PC-9 (cell line): ENCODE results near the gene TMF1. TPM values are rescaled to one million over a fixed set of nuclear protein-coding genes. Genes with fewer than 3 reads are reported as not detected.
A peak's percentile ranks its signal among the peaks of the same experiment; 100 is the strongest.

Source experiments
- Bru-seq: library from RNA; stranded (reverse); fragments of 400-500 nt; gene quantifications from one replicate; lab custom pipeline; 2021; lab: Mats Ljungman, UMichigan
- BruChase-seq, 2 experiments: library from RNA; stranded (reverse); fragments of 400-500 nt; gene quantifications; one replicate each; lab custom pipeline; 2021; lab: Mats Ljungman, UMichigan
- BruUV-seq: library from RNA; stranded (reverse); fragments of 400-500 nt; replicated peaks from 2 replicates; lab custom pipeline; 2021; lab: Mats Ljungman, UMichigan
- CTCF ChIA-PET: fragments of 300-600 bp; sonication (Branson Sonifier 250); formaldehyde crosslinking; loops from one replicate; lab custom pipeline; 2022; ENCODE audit warnings: antibody characterized with exemption; lab: Charles Lee
- POLR2A ChIA-PET: fragments of 300-600 bp; sonication (Branson Sonifier 250); formaldehyde crosslinking; loops from one replicate; lab custom pipeline; 2022; ENCODE audit warnings: antibody characterized with exemption; ENCODE audit not compliant: unreplicated experiment; lab: Charles Lee
- DNase-seq, 2 experiments: peaks; one replicate each; pipeline versions ENCODE4 v3.0.0 to v3.0.0-alpha.2; 2015 to 2022; ENCODE audit warnings: mixed read lengths in 1 of 2
- H2AFZ ChIP-seq: fragments of 200-600 bp; sonication (generic); 2 replicates; pipeline ENCODE4 v1.8.1; 2017; ENCODE audit warnings: antibody characterized with exemption
- H3F3A ChIP-seq: fragments of 200-600 bp; sonication (generic); 2 replicates; pipeline ENCODE4 v1.8.1; 2017; ENCODE audit warnings: antibody characterized with exemption, mild to moderate bottlenecking, low read depth; ENCODE audit not compliant: insufficient read depth
- H3K27ac ChIP-seq: fragments of 200-600 bp; sonication (generic); 2 replicates; pipeline ENCODE4 v1.6.1; 2016; ENCODE audit warnings: mixed run types
- H3K27me3 ChIP-seq: fragments of 200-600 bp; sonication (generic); 2 replicates; pipeline ENCODE4 v1.6.1; 2016; ENCODE audit warnings: low read depth, mixed run types; ENCODE audit not compliant: insufficient read depth
- H3K36me3 ChIP-seq: fragments of 200-600 bp; sonication (generic); 2 replicates; pipeline ENCODE4 v1.6.1; 2016; ENCODE audit warnings: low read depth, mixed run types
- H3K4me1 ChIP-seq: fragments of 200-600 bp; sonication (generic); replicated peaks from 2 replicates; pipeline ENCODE4 v1.6.1; 2016; ENCODE audit warnings: mixed run types; ENCODE audit not compliant: insufficient read depth
- H3K4me2 ChIP-seq: fragments of 200-600 bp; sonication (generic); 2 replicates; pipeline ENCODE4 v1.6.1; 2017; ENCODE audit warnings: mixed run types
- H3K4me3 ChIP-seq: fragments of 200-600 bp; sonication (generic); 2 replicates; pipeline ENCODE4 v1.6.1; 2016; ENCODE audit warnings: mixed run types
- H3K79me2 ChIP-seq: fragments of 200-600 bp; sonication (generic); 2 replicates; pipeline ENCODE4 v1.6.1; 2017; ENCODE audit warnings: low read depth, mixed run types
- H3K9me2 ChIP-seq: fragments of 200-600 bp; sonication (generic); 2 replicates; pipeline ENCODE4 v1.8.1; 2017; ENCODE audit warnings: mild to moderate bottlenecking; ENCODE audit not compliant: insufficient read depth
- H3K9me3 ChIP-seq: fragments of 200-600 bp; sonication (generic); 2 replicates; pipeline ENCODE4 v1.8.1; 2016; ENCODE audit warnings: low read depth; ENCODE audit not compliant: insufficient read depth
- H4K20me1 ChIP-seq: fragments of 200-600 bp; sonication (generic); 2 replicates; pipeline ENCODE4 v1.8.1; 2017; ENCODE audit not compliant: insufficient read depth
- CTCF ChIP-seq: fragments of 200-600 bp; sonication (generic); conservative IDR thresholded peaks from 2 replicates; pipeline ENCODE4 v1.6.1; 2017; ENCODE audit warnings: mixed run types, antibody characterized with exemption, mild to moderate bottlenecking, moderate library complexity
- EZH2 ChIP-seq: fragments of 200-600 bp; sonication (generic); IDR thresholded peaks from 2 replicates; pipeline ENCODE4 v1.8.0; 2017; ENCODE audit warnings: antibody characterized with exemption, low read depth
- intact Hi-C: fragments of 100-400 bp; cut with micrococcal nuclease; formaldehyde crosslinking; loops from one replicate; pipeline ENCODE4 v1.10.0; 2022; ENCODE audit not compliant: unreplicated experiment
- long read RNA-seq: library from polyadenylated mRNA; stranded (forward); transcript quantifications from one replicate; pipeline ENCODE4 v2.0.0, GENCODE V29; 2022
- total RNA-seq: library from RNA; stranded (reverse); gene quantifications from 2 replicates; pipeline ENCODE4 v1.2.3, GENCODE V29; 2021

TMF1 gene
- total RNA-seq (34.5 and 35.5 TPM in 2 replicates), Bru-seq, nascent RNA (percentile 89 among the genes with signal in this experiment), BruChase-seq, experiment 1, labeled RNA remaining after a 2-hour chase (percentile 95 among the genes with signal in this experiment), BruChase-seq, experiment 2, labeled RNA remaining after a 6-hour chase (percentile 94 among the genes with signal in this experiment)
- long read RNA-seq, full-length matches to known transcripts: 19 of 28 reads
- long read RNA-seq, partial matches to known transcripts: 5 of 28 reads
- long read RNA-seq, other reads (novel, unspliced or antisense): 4 of 28 reads

GRCh38 chr3:69051756-69052471 lies at the start of gene TMF1:
Gene TMF1, minus strand, starts transcription at chr3:69052333. Its CDS starts 247 bp downstream, at chr3:69052086.
- ChIA-PET CTCF (no interaction called here), POLR2A (interaction anchor here (0.6 to 1.2 kb wide), 5 partner anchors 14 to 352 kb away, joined by 3 to 5 read pairs (median 4); partner anchors contain the start of gene ARL6IP5)
- H3K36me3 ChIP-seq: 0 out of 2 replicates have a peak, but pooled peaks cover 7% of the 10 kb centered on the region
- H3K9me3 ChIP-seq: no peaks in the 10 kb centered on the region
- no peaks in the 10 kb centered on the region for H3K4me1 ChIP-seq
- H3K4me3 ChIP-seq: peak within 1 kb of the TSS; percentile 77
- H3K79me2 ChIP-seq: peaks cover 35% of the 10 kb centered on the region
- peak within 1 kb of the TSS; percentile 70 for H3K27ac ChIP-seq
- no peaks in the 10 kb centered on the region for H3K9me2 ChIP-seq
- peak; percentile 93 to 95 for DNase-seq
- peak within 1 kb of the TSS; percentile 93 for H2AFZ ChIP-seq
- TSS peak; percentile 53 for BruUV-seq
- intact Hi-C loops: loop anchor here (1.0 to 5.0 kb wide), 2 partner anchors 35 to 65 kb away; no protein-coding TSS in a partner anchor
- peak within 1 kb of the TSS; percentile 96 for H3K4me2 ChIP-seq
- H3K27me3 ChIP-seq: no peaks in the 10 kb centered on the region
- peaks cover 7% of the 10 kb centered on the region for H4K20me1 ChIP-seq
- TF ChIP-seq EZH2 (no peak), CTCF (no peak)
- peaks cover 10% of the 10 kb centered on the region; the same call in 1 of the 2 replicates for H3F3A ChIP-seq

GRCh38 chr3:69099576-69099975 lies 47.4 kb upstream of the TMF1 start:
- Histone ChIP-seq H3F3A (no peaks in the 10 kb centered on the region), H3K79me2 (peaks cover 4% of the 10 kb centered on the region; the same call in 1 of the 2 replicates), H3K9me2 (no peaks in the 10 kb centered on the region), H3K27me3 (no peaks in the 10 kb centered on the region), H3K4me1 (peaks cover 9% of the 10 kb centered on the region; the same call in 1 of the 2 replicates), H3K4me2 (no peak overlapping the region), H3K36me3 (peaks cover 3% of the 10 kb centered on the region; the same call in 1 of the 2 replicates), H3K4me3 (no peak overlapping the region), H4K20me1 (no peaks in the 10 kb centered on the region), H2AFZ (no peak overlapping the region), H3K9me3 (no peaks in the 10 kb centered on the region), H3K27ac (no peak overlapping the region)
- ChIA-PET POLR2A (no interaction called here), CTCF (no interaction called here)
- no peak for TF ChIP-seq CTCF
- no peak for TF ChIP-seq EZH2
- DNase-seq: no peak
- intact Hi-C loops: no loop called here
- no TSS peak for BruUV-seq

GRCh38 chr3:69097407-69098086 lies 45.4 kb upstream of the TMF1 start:
- H3K9me2 ChIP-seq: no peaks in the 10 kb centered on the region
- 0 out of 2 replicates have a peak, but pooled peaks cover under 1% of the 10 kb centered on the region for H3F3A ChIP-seq
- H3K4me2 ChIP-seq: no peak overlapping the region
- no peaks in the 10 kb centered on the region for H3K9me3 ChIP-seq
- no peaks in the 10 kb centered on the region for H3K27me3 ChIP-seq
- no peak for TF ChIP-seq EZH2
- no peak for TF ChIP-seq CTCF
- POLR2A ChIA-PET: no interaction called here
- H3K4me3 ChIP-seq: no peak overlapping the region
- BruUV-seq: no TSS peak
- H3K36me3 ChIP-seq: peaks cover 4% of the 10 kb centered on the region; the same call in 1 of the 2 replicates
- CTCF ChIA-PET: no interaction called here
- H4K20me1 ChIP-seq: no peaks in the 10 kb centered on the region
- peaks cover 13% of the 10 kb centered on the region for H3K4me1 ChIP-seq
- no peak overlapping the region for H2AFZ ChIP-seq
- peaks cover 11% of the 10 kb centered on the region; the same call in 1 of the 2 replicates for H3K79me2 ChIP-seq
- intact Hi-C loops: no loop called here
- DNase-seq: no peak
- H3K27ac ChIP-seq: no peak overlapping the region
